HG02763 (cell line): ENCODE data around the gene CLDN6.

ENCODE experiments used
- ATAC-seq: cut with Tn5 transposase; IDR thresholded peaks from one replicate; pipeline ENCODE4 v1.9.1; 2021; ENCODE audit warnings: mild to moderate bottlenecking, moderate library complexity; ENCODE audit not compliant: unreplicated experiment

The CLDN6 gene

GRCh38 chr16:3015865-3016521 is 2.0 kb downstream of the CLDN6 start:
- ATAC-seq: no peak

GRCh38 chr16:3014971-3015370 is 3.0 kb downstream of the CLDN6 start:
- no peak for ATAC-seq

- ATAC-seq: no peak
Observed at GRCh38 chr16:3013998-3014690, 3.8 kb downstream of the CLDN6 start.

GRCh38 chr16:3013491-3013951 is 4.5 kb downstream of the CLDN6 start:
- no peak for ATAC-seq

- no peak for ATAC-seq
Observed at GRCh38 chr16:3012828-3013420, 5.1 kb downstream of the CLDN6 start, which contains the start of gene CLDN9. CLDN9 (plus strand) TSS chr16:3012923; CDS start chr16:3013363, 440 bp downstream.

GRCh38 chr16:3012246-3012645 is 5.7 kb downstream of the CLDN6 start:
- no peak for ATAC-seq

- ATAC-seq: no peak
Observed at GRCh38 chr16:3010510-3010909, 7.5 kb downstream of the CLDN6 start.

GRCh38 chr16:3009568-3010390 is 8.2 kb downstream of the CLDN6 start:
- ATAC-seq: no peak

- ATAC-seq: no peak
Observed at GRCh38 chr16:3008690-3009037, 9.3 kb downstream of the CLDN6 start.

- ATAC-seq: no peak
Observed at GRCh38 chr16:3007957-3008689, 9.9 kb downstream of the CLDN6 start.

- ATAC-seq: no peak
Observed at GRCh38 chr16:3007059-3007956, 10.7 kb downstream of the CLDN6 start.

GRCh38 chr16:3004781-3005284 is 13.2 kb downstream of the CLDN6 start:
- ATAC-seq: no peak

- ATAC-seq: peak; percentile 18
Observed at GRCh38 chr16:3004319-3004718, 13.7 kb downstream of the CLDN6 start.

- peak; percentile 94 for ATAC-seq
Observed at GRCh38 chr16:3003582-3004270, 14.3 kb downstream of the CLDN6 start.

- no peak for ATAC-seq
Observed at GRCh38 chr16:3001316-3001715, 16.7 kb downstream of the CLDN6 start.

- no peak for ATAC-seq
Observed at GRCh38 chr16:3000540-3000939, 17.4 kb downstream of the CLDN6 start.

- no peak for ATAC-seq
Observed at GRCh38 chr16:2999929-3000328, 18.1 kb downstream of the CLDN6 start.

- no peak for ATAC-seq
Observed at GRCh38 chr16:2996298-2996697, 21.7 kb downstream of the CLDN6 start.
